AG08395 (cell line): ENCODE results near the gene ESPN.

Experiments used
- DNase-seq: peaks from one replicate; pipeline ENCODE4 v3.0.0; 2012; ENCODE audit warnings: mixed read lengths, low spot score

Gene ESPN

DNA sequence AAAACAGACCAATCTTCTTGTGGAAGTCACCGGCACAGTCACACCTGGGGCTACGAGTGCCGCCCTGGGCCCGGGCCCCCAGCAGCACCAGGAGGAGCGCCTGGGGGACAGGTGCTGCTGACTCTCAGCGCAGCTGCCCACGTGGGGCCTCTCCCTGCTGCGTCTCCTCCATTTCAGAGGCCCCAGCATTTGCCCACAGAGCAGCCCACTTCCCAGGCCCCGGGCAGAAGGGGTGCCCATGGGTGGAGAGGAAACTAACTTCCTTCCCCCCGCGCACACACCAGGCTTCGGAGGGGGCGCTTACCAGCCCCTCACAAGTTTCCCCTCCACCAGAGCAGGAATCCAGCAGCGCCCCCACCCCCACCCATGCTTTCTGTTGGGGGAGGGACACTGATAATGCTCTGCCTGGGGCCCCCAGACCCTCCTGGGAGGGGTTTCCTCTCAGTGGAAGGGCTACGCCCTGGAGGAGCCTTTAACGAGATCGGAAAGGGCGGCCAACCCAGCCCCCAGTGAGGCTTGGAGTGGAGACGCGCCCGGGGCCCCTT is 41.0 kb downstream of the ESPN start:
- DNase-seq, result no peak

DNA sequence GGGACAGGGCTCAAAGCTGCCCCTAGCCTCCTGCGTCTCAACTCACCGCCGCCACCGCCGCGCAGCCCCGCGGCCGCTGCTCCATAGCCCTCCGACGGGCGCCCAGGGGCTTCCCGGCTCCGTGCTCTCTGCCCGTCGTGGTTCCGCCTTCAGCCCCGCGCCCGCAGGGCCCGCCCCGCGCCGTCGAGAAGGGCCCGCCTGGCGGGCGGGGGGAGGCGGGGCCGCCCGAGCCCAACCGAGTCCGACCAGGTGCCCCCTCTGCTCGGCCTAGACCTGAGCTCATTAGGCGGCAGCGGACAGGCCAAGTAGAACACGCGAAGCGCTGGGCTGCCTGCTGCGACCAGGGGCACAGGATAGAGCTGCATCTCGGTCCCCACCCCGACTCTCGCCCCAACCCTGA is 41.4 kb downstream of the ESPN start, which contains the start of gene TNFRSF25:
Gene TNFRSF25 (minus strand): TSS at position 151 of the 400 bp plus-strand sequence. CDS start 66 bp downstream, at position 85.
- DNase-seq, result no peak

- DNase-seq, result no peak
Measured at GRCh38 chr1:6466751-6467150, 42.2 kb downstream of the ESPN start.

DNA sequence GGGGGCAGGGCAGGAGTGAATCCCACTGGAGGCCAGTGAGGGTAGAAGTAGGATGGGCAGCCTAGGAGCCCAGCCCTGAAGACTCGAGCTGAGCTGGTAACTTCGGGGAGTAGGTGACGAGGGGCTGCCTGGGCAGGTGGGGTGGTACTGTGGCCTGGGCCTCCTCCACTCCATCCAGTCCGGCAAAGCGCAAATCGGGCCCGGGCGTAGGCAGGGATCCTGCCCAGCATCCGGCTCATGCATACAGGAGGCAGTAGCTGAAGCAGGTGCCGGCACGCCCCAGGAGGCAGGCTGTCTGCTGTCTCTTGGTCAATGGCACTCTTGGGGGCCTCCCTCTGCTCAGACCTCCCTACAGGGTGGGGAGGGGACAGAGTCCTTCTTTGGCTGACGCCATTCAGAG is 42.6 kb downstream of the ESPN start:
- DNase-seq, result no peak

GRCh38 chr1:6467744-6468688 is 43.4 kb downstream of the ESPN start:
- DNase-seq, result no peak

GRCh38 chr1:6468729-6469461 is 44.3 kb downstream of the ESPN start:
- DNase-seq, result no peak

DNA sequence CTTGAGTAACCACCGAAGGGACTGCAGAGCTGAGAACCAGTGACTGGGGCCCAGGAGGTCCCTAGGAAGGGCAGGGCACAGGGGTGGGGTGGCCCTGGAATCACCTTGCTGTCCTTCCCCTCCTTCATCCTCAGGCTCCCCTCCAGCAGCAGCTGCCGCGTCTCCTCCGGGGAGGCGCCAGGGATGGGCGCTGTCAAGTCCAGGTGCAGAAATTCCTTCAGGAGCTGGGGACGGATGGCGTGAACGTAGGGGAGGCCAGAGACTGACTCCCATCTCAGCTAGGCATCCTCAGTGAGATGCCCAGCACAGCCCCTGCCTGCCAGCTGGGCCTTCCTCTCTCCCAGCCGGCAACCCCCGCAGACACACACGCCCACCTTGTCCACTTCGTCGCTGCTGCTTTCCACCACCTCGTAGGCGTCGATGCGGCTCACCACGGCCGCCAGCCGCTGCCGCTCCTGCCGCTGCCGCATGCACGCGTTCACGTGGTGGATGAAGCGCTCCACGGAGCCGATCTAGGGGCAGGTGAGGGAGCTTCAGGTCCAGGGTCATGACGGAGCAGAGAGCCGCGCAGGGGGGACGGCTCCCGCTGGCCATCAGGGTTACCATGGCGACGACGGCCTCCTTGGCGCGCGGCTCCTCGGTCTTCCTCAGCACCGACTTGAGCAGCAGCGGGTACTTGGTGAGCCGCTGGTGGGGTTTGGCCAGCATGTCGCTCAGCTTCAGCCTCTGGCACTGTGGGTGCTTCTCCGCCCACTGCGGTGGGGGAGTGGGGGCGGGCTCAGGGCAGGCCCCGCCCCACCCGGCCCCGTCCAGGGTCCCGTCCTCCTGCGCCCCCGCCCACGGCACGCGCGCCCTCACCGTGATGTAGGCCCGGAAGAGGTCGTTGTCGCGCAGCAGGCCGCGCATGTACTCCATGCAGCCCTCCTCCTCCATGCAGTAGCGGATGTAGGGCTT is 45.8 kb downstream of the ESPN start:
- no peak for DNase-seq

- DNase-seq, result no peak
Measured at GRCh38 chr1:6471086-6471969, 46.8 kb downstream of the ESPN start.

DNA sequence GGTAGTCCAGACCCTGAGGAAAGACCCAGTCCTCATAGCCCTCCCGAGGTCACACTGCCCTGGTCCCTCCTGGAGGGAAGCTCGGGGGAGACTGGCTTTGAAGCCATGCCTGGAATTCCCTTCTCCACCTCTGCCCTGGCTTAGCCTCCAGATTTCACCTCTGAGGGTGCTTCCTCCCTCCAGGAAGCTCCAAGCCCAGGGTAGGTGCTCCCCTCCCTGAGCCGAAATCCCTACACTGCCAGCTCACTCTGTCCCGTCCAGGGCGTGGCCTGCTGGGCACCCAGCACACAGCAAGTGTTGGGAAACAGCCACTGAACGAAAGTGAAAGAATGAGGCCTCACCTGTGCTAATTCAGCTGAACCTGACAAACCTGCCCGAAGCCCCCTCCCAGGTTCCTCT is 47.4 kb downstream of the ESPN start:
- no peak for DNase-seq

GRCh38 chr1:6472391-6472790 is 47.8 kb downstream of the ESPN start:
- DNase-seq, result no peak

GRCh38 chr1:6473156-6473555 is 48.6 kb downstream of the ESPN start:
- DNase-seq, result no peak

- DNase-seq, result no peak
Measured at GRCh38 chr1:6473974-6474814, 49.6 kb downstream of the ESPN start.

- DNase-seq, result no peak
Measured at GRCh38 chr1:6474815-6475282, 50.3 kb downstream of the ESPN start.

DNA sequence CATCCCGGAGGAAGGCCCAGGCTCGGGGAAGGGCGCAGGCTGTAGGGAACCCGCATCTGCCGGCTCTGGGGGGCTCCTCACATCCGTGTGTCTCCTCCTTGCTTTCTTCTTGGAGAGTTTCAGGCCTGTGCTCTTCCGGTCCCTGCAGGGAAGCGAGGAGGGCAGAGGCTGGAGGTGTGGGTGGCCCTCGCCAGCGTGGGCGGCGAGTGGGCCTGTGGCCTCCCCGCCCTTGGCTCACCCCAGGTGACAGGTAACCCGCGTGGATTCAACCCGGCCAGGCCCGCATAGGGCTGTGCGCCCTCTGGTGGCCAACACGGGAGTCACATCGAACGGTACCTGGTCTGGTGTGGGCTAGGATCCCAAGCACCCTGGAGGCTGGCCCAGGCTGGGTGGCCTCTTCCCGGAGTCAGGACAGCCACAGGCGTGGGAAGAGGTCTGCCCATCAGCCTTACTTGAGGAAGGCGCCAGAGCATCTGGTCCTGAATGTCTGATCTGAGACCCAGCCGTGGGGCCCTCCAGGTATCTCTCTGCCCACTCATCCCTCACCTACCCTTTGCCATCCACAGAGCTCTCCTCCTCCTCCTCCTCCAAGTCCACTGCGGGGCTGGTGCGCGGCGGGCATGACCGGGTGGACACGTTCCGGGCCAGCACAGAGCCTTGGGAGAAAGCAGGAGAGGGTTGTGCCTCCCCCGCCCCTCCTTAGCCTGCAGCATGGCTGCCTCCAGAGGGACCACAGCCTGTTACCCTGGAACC is 51.0 kb downstream of the ESPN start:
- DNase-seq, result peak; percentile 76

GRCh38 chr1:6476483-6476882 is 51.9 kb downstream of the ESPN start:
- no peak for DNase-seq

DNA sequence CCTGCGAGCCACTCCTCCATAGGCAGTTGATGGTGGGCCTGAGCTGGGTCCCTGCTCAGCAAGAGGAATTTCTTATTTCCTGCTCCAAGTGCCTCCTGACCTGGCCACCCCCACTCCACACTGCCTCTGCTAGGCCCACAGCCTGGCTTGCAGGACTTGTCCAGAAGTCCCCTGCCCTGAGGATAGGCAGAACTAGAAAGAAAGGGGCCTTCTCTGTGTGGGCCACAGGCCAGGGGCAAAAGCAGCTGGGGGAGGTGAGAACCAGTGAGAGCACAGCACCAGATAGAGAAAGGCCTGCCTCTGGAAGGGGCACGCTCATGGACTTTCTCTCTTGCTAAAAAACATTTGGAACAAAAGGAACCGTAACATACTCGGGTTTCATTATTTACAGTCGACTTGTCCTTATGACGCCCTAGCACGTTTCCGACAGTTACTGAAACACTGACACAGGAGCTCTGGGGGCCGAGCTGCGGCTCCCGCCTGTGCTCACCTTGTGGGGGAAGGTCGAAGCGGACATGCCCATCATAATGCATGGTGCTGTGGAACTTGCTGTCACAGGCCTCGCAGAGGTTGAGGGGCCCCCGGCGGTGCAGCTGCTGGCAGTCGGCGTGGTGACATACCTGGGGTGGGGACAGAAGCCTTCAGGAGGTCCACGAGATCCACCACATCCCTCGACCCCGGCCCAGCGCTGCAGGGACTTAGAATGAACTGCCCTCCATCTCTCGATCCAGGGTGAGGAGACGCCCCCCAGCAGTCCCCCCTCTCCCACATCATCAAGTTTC is 52.7 kb downstream of the ESPN start:
- DNase-seq, result no peak

- DNase-seq, result no peak
Measured at GRCh38 chr1:6481820-6482219, 57.2 kb downstream of the ESPN start.
